GM18499 (cell line): ENCODE results near the gene KCNB1.

Source experiments
- ATAC-seq: cut with Tn5 transposase; IDR thresholded peaks from one replicate; pipeline ENCODE4 v1.9.1; 2021; ENCODE audit warnings: moderate number of reproducible peaks; ENCODE audit not compliant: insufficient read depth, unreplicated experiment

Gene KCNB1

DNA sequence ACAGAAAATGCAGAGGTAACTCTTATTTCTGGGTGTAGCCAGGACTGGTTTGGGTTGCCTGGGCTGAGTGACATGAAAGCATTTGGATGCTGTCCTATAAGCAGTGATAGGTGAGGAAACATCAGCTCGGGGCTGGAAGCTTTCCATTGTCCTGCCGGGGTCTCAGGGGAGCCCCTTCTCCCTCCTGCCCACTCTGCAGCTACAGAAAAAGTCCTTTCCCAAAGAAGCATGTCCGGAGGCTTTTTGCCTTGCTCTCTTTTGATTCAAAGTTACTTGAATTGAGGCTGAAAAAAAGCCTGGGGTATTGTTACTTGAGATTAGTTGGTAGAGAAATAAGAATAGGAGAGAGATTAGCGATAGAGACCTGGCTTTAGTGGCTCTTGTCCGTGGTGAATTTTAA, 113.9 kb downstream of the KCNB1 start:
- ATAC-seq = no peak

DNA sequence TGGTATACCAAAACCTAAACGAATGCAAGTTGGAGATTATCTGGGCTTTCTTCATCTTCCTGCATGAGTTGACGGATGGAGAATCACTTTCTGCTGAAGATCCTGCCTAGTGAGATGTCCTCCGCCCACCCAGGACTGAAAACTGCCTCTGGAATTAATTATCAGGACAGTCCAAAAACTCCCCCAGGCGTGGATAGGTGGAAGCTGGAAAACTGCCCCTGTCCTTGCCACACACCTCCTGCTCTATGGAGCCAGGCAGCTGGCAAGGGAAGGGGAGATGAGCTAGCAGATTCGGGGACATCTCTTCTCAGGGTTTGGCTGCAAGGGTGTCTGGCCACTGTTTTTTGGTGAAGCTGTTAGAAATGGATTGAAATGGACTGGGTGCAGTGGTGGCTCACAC, 115.4 kb downstream of the KCNB1 start:
- no peak for ATAC-seq

DNA sequence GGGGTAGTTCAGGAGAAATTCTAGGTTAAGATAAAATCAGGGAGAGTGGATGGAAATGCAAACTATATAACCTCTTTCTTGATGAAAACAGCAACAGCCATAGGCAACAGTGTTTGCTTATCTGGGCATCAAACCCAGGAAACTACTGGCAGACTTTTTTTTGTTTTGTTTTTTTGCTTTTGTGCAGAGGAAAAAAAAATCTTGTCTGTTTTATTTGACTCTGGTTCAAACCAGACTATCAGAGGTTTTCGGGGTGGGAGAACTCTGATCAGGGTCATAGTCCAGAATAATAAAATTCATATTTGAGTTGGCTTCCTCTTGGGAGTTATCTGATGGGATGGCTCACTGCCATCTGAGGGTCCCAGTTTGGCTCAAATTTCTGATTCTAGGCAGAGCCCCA, 115.8 kb downstream of the KCNB1 start:
- no peak for ATAC-seq

DNA sequence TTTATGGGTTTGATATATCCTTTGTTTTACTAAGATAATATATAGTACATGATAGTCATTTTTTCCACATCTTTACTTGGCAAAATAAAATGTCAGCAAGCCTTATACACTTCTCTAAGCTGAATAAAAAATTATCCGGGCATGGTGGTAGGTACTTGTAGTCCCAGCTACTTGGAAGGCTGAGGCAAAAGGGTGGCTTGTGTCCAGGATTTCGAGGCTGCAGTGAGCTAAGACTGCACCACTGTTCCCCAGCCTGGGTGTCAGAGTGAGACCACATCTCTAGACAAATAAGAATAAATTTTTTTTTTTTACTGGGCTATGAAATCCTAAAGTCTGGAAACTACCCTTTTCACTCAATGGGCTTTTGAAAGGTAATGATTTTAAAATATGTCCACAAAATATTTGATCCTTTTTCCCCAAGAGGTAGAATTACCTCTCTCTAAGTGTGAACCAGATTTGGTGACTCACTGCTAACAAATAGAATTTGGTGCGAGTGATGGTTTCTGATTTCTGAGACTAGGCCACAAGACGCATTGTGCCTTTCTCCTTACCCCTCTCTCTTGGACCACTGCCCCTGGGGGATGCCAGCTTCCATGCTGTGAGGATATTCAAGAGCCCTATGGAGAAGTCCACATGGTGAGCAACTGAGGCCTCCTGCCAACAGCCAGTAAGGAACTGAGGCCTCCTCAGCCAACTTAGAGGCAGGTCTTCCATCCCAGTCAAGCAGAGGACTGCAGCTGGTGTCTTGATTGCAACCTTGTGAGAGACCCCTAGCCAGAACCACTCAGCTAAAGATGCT, 120.4 kb downstream of the KCNB1 start:
- no peak for ATAC-seq

DNA sequence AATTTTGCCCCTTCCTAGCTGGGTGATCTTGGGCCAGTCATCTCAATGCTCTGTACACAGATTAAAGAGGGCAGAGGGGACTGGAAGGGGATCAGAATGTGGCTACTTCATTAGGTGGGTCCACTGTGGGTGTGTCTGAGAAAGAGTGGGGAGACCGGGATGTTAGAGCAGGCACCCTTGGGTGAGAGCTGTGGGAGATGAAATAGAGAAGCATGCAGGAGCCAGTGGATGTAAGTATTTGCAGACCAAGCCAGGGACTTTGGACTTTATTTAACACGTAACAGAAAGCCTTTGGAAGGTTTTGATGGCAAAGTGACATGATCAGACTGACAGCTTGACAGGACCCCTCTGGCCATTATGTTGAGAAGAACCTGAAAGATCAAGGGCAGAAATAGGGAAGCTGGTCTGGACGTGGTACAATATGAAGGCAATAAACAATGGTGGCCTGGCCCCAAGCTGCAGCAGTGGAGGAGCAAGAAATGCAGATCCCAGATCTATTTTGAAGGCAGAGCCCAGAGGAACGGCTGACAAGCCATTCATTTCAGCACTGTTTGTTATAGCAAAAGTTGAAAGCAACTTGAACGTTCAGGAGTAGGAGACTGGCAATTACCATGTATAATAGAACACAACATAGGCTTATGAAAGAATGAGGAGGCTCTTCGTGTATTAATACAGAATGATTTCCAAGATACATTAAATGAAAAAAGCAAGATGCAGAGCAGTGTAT, 122.1 kb downstream of the KCNB1 start:
- ATAC-seq = no peak

DNA sequence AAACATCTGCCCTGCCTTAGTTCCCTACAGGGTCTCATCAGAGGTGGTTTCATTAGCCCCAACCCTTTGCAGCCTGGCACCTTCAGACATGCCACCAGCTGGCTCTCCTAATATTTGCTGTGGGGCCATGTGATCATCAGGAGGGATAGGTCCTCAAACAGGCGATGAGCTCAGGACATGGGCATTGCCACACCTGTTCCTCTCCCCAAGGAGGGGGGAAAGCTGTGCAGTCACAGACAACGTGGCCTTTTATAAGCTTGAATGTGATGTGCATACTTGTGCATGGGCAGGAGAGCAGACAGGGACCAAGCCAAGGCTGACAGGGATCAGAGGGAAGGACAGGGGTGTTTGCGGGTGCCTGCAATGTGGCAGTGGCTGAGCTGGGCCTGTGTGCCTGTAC, 125.8 kb downstream of the KCNB1 start:
- ATAC-seq = no peak

DNA sequence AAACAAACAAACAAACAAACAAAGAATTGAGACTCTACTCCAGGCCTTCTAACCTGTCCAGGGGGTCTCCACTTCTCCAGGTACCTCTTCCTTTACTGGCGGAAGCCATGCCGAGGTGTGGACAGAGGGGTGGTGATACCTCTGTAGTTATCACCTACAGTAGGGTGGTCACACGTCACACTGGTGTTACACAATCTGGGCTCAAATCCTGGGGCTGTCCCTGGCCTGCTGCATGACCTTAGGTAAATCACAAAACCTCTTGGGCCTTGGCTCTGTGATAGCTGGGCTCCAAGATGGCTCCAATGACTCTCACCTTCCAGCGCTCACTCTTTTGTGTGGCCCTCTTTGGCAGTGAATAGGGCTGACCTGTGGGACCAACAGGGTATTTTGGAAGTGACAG, 127.8 kb downstream of the KCNB1 start:
- ATAC-seq = no peak

DNA sequence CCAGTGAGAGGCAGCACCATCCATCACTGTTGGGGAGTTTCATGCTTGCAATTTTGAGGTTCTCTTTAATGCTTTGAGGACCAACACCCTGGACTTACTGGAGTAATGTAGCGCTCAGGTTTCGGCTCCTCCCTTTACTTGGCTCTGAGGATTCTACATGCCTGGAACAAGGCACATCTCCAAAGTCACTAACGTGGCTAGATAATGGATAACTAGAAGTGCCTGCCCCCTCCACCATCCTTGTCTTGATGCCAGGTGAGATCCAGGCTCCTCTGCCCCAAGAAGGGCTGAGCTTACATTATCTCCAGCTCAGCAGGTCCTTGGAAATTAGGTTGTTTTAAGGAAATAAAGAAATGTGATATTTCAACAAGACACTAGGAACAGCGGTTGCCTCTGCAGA, 129.1 kb downstream of the KCNB1 start:
- no peak for ATAC-seq

DNA sequence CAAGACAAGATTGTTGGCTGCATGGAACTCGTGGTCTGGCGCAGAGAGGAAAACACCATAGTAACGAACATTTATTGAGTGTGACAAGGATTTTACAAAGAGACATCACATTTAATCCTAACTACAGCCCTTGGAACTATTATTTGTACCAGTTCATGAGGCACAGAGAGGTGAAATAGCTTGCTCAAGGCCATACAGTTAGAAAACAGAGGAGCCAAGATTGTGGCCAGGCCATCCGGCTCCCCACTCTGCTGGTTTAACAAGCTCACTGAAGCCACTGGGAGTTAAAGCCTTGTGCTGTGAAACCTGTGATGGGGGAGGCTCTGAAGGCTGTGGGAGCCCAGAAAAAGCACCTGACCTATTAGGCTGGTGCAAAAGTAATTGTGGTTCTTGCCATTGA, 129.7 kb downstream of the KCNB1 start:
- no peak for ATAC-seq

DNA sequence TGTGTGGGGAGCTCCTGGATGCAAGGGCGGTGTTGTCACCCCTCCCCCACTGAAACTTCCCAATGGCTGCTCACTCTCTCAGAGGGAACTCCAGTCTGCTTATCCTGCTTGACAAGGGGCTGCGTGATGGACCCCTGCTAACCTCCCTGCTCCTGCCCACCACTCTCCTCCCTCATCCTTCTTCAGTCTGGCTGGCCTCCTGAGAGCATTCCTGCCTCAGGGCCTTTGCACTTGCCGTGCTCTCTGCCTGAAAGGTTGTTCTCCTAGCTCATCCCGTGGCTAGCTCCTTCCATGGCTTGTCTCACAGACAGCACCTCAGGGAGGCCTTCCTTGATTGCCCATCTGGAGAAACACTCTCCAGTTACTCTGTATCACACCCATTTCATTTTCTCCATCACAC, 130.7 kb downstream of the KCNB1 start:
- ATAC-seq = no peak

DNA sequence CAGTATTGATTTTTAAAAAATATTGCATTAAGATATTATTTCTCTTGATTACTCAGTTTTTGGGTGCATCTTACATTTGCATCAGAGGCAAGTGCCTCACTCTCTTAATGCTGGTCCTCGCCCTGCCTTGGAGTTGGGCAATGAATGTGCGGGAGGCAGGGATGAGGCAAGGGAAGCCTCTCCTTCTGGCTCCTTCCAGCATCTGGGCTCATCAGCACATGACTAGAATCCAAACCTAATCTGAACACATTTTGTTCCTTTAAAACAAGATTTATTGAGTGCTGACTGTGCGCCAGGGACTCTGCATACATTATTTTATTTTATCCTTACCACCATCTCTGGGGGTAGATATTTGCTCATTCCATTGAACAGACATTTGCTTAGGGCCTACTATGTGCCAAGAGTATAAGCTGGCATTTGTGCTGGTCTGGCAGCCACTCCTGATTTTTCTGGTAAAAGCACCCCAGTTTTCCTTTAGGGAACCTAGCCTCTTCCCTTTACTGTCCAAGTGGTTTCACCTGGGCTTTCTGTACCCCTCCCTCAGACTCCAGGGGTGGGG, 132.7 kb downstream of the KCNB1 start:
- no peak for ATAC-seq

DNA sequence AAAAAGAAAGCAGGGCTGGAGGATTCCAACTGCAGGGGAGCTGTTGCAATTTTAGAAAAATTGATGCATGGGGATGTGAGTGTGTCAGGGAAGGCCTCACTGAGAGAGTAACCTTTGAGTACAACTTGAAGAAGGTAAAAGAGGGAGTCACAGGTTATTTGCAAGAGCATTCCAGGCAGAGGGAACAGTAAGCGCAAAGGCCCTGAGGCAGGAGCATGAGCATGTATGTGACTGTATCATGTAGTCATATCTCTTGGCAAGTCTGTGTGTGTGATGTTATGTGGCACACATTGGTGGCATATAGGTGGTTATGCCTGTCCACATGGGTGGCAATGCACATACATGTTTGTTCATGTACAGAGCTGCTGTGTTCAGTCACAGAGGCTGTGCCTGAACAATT, 133.4 kb downstream of the KCNB1 start:
- ATAC-seq = no peak

DNA sequence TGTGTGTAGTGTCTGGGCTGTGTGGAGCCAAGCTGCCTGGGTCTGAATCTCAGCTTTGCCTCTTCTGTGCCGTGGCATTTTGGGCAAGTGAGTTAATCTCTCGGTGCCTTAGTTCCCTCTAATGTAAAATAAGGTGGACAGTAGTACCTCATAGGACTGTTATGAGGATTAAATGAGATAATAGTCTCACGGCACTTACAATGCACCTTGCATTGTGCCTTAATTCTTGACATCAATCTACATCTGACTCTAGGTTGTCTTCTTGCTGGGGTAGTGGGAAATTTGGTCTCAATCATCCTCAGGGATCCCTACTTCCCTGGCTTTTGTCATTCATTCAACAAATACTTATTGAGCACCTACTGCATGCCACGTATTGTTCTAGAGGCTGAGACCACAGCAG, 133.9 kb downstream of the KCNB1 start:
- no peak for ATAC-seq

DNA sequence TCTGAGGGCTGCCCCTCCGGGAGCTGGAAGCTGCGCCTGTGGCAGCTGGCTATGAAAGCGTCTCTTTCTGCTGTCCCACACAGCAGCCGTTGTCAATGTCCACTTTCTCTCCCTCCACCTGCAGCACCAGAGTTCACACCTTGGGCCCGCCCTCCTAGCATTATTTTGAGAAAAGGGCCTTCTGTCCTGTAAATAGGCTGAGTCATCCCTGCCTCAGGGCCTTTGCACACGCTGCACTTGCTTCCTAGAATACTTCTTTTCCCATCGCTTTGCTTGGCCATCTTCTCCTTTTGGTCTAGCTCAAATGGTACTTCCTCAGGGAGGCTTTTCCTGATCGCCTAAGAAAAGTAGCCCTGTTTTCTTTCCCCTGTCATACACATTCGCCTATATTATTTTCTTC, 135.3 kb downstream of the KCNB1 start:
- no peak for ATAC-seq

DNA sequence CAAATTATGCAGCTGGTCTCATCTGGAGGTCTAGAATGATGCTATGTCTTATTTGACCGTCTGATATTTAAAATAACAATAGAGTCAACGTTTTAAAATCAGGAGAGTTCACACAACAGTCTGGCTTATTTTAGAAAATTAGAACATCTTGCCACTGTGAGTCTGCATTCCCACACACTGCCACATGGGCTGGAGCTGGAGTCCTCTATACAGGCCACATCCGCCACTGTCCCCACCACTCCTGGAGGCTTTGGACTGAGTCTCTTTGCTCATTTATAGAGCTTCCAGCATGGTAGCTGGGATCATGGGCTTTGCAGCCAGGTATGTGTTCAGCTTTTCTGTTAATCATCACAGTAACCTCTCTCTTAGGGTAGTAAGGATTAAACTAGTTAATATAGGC, 135.8 kb downstream of the KCNB1 start:
- no peak for ATAC-seq

DNA sequence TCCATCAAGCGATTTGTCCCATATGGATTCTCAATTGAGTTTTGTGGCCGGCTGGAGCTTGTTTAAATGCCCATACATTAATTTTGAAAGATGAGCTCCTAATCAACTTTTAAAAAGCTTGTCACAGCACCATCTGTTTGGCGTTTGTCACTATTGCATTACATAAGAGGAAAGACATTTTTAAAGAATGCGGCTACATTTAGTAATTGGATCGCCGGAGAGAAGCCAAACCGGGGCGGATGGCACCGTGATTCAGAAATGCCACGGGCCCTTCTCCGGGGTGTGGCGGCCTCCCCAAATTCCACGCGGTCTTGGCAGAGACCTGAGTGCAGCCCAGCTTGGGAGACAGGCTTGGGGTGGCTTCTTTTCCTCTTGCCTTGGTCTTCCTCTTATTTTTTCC, 136.9 kb downstream of the KCNB1 start:
- no peak for ATAC-seq

DNA sequence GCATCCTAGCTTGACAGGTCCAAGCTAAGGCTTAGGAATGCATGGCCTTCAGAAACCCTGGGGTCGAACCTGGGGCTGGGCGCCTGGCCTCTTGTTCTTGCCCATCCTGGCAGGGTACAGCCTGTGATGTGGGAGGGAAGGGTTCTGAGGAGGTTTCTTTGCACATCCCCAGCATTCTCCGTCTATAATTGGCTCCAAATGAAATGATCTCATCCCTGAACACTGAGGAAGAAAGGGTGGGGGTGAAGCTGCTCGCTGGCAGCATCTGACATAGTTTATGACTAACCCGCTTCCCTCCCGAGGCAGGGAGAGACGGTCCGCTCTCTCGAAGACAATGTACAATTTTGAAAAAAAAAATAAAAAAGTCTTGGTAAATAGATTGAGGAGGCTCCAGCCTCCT, 137.5 kb downstream of the KCNB1 start:
- ATAC-seq = no peak

DNA sequence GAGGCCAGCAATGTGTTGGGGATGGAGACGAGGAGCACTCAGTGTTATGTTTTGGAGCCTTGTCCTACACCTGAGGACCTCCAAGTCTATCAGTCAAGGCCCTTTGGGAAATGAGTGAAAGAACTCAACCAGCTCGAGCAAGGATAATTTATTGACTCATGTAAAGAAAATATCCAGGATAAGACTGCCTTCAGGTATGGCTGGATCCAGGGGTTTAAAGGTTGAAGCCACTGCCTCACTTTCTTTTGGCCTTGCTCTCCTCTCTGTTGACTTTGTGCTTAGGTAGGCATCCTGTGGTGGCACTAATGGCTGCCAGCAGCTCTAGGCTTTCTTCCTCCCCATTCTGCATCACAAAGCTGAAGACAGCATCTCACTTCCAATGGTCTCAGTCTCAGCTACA, 138.3 kb downstream of the KCNB1 start:
- ATAC-seq = no peak

DNA sequence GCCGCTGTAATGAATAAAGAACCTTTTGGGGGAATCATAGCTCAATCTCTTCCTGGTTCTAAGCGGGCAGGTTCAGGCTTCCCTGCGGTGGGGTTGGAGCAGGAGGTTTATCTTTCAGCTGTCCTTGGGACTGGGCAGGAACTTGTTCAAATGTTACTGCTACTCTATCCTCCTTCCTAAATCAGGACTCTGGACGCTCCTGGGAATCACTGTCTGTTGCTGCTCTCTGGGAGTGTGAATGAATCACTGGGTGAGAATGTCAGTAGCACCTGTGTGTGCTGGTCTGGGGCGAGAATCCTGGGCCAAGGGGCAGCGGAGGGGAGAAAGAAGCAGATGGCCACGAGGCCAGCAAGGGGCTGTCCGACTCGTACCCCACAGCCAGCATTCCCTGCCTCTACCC, 139.2 kb downstream of the KCNB1 start:
- ATAC-seq = no peak

DNA sequence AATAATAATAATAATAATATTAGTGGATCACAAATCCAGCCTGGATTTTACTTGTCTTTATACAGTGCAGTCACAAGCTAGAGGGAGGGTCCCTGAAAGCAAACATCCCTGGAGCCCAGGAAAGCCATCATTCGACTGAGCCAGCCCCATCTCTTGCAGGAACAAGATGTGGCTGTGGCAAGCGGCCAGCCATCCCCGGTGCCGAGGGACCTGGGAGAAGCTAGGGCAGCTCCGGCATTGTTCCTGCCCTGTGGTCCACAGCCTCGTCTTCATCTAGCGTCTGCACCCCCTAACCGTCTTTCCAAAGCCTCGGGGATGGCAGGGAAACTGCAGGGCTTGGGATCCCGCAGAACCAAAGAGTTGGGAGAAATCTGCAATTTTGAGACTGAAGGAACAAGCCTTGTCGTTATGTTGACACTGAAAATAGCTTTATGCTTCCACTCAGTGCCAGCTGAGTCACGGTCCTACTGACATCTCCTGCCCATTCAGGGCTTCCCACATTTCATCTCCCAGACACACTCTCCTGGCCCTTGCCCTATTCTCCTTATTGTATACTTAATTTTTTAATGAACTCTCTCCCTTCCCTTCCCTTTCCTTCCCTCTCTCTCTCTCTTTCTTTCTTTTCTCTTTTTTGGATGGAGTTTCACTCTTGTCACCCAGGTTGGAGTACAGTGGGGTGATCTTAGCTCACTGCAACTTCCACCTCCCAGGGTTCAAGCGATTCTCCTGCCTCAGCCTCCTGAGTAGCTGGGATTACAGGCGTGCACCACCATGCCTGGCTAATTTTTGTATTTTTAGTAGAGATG, 142.1 kb downstream of the KCNB1 start:
- ATAC-seq = no peak

DNA sequence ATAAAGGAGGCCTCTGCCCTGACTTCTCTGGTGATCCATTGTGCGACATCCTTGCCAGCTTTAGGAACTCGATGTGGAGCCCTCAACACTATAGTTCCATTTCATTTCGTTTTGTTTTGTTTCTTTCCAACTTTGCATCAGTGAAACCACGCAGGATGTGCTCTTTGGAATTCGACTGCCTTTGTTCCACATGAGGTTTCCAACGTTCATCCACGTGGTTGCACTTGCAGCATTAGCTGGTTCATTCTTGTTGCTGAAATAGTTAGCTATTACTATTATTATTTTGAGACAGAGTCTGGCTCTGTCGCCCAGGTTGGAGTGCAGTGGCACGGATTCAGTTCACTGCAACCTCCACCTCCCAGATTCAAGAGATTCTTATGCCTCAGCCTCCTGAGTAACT, 143.3 kb downstream of the KCNB1 start:
- no peak for ATAC-seq
